GM12891 (cell line): Measurements from ENCODE around the gene PALMD.

ENCODE experiments used
- DNase-seq: peaks from one replicate; pipeline ENCODE4 v3.0.0; 2011; ENCODE audit warnings: low spot score; ENCODE audit not compliant: insufficient read length
- FAIRE-seq: peaks from 2 replicates; lab custom pipeline; 2011; peaks lifted over from hg19 to GRCh38; lab: Jason Lieb, UNC
- PAX5 ChIP-seq: IDR thresholded peaks from 2 replicates; pipeline ENCODE4 v1.6.1; 2011; ENCODE audit warnings: low read length, moderate library complexity, mild to moderate bottlenecking; ENCODE audit not compliant: insufficient read depth, severe bottlenecking
- POLR2A ChIP-seq: IDR thresholded peaks from 2 replicates; pipeline ENCODE4 v1.6.1; 2011; ENCODE audit warnings: low read depth, low read length, control low read depth
- POLR2AphosphoS5 ChIP-seq: IDR thresholded peaks from 2 replicates; pipeline ENCODE4 v1.6.1; 2011; ENCODE audit warnings: low read depth, low read length, control low read depth
- POU2F2 ChIP-seq: IDR thresholded peaks from 2 replicates; pipeline ENCODE4 v1.6.1; 2011; ENCODE audit warnings: low read depth, mild to moderate bottlenecking, control low read depth, low read length, moderate library complexity
- SPI1 ChIP-seq: IDR thresholded peaks from 2 replicates; pipeline ENCODE4 v1.6.1; 2011; ENCODE audit warnings: low read depth, low read length, control low read depth
- TAF1 ChIP-seq: IDR thresholded peaks from 2 replicates; pipeline ENCODE4 v1.6.1; 2011; ENCODE audit warnings: low read depth, low read length, control low read depth

PALMD gene

DNA sequence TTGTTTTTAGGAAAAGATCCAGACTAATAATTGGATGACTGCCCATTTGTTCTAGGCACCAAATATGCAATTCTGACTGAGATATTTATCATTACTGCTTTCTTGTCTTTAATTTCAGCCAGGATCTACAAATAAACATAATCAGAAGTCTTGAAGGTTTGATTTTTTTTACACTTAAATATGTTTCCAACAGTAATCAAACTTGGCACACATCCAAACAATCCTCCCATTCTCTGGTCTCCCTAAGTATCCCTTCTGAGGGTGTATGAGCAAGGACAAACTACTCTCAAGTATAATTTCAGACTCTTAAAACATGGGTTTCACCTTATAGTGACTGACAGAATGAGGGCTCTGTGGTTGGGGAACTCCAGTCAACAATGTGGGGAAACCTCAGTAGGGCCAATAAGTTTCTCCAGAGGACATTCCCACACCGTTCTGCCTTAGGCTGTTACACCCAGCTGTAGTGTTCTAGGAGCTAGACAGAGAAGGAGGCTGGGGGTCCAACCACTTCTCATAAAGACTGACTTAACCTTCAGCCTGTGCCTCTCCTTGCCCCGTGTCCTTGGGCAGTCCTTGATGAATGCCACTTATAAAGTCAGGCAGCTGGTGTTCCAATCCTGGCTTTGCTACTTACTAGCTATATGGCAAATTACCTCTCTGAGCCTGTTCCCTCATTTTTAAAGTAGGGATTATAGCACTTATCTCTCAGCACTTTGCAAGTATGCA, 1.5 kb upstream of the PALMD start:
- FAIRE-seq (no peak), DNase-seq (no peak)
- no peak for TF ChIP-seq PAX5
- no peak for TF ChIP-seq POLR2A
- no peak for TF ChIP-seq TAF1
- no peak for TF ChIP-seq POU2F2
- TF ChIP-seq POLR2AphosphoS5: no peak

- DNase-seq: no peak
- FAIRE-seq: no peak
- TF ChIP-seq POLR2AphosphoS5: no peak
- no peak for TF ChIP-seq SPI1
- TF ChIP-seq POU2F2: no peak
- no peak for TF ChIP-seq PAX5
- no peak for TF ChIP-seq TAF1
- no peak for TF ChIP-seq POLR2A
Observed at GRCh38 chr1:99645203-99645602, 710 bp upstream of the PALMD start.

GRCh38 chr1:99646868-99647267, 955 bp downstream of the PALMD start:
- TF ChIP-seq POLR2AphosphoS5 (no peak), POLR2A (no peak), TAF1 (no peak), POU2F2 (no peak), PAX5 (no peak), SPI1 (no peak)
- no peak for FAIRE-seq
- DNase-seq: no peak

- no peak for FAIRE-seq
- TF ChIP-seq SPI1 (no peak), POLR2A (no peak), POLR2AphosphoS5 (no peak), POU2F2 (no peak), PAX5 (no peak), TAF1 (no peak)
- DNase-seq: no peak
Observed at GRCh38 chr1:99647490-99647889, 1.6 kb downstream of the PALMD start.

DNA sequence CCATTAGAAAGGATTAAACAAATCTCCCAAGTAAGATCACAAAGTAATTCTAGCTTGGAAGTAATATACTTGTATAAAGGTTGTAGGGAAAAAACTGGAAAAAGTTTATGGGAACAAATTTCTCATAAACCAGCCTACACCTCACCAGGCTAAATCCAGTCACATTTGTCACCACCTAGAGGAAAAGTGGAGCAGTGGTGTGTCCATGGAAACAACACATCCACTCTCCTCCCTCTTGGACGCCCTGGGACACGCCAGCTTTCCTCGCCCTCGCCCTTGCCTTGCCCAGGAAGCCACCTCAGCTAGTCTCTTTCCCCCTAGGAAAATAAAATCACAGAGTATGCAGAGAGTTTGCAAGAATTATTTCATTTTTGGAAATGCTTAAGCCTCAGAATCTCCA, 2.2 kb downstream of the PALMD start:
- DNase-seq (no peak), FAIRE-seq (no peak)
- no peak for TF ChIP-seq POLR2A
- TF ChIP-seq POLR2AphosphoS5: no peak
- no peak for TF ChIP-seq PAX5
- TF ChIP-seq POU2F2: no peak
- TF ChIP-seq SPI1: no peak
- no peak for TF ChIP-seq TAF1

DNA sequence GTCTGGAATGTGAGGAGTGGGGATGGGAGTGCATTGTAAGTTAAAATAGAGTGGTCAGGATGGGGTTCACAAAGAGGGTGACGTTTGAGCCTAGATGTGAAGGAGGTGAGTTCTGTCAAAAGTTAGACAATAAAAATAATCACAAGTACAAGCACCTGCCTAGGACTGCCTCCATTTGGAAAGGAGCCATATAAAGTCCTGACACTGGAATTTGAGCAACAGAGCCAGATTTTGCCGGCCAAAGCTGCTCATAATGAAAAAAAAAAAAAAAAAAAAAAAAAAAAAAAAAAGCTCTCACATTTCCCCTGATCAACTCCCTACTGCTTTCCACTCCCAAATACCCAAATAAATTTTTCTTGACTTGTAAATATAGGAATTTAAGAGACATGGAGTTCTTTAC, 4.1 kb downstream of the PALMD start:
- TF ChIP-seq PAX5 (no peak), POLR2AphosphoS5 (no peak), POLR2A (no peak), SPI1 (no peak), TAF1 (no peak), POU2F2 (no peak)
- FAIRE-seq: no peak
- no peak for DNase-seq

DNA sequence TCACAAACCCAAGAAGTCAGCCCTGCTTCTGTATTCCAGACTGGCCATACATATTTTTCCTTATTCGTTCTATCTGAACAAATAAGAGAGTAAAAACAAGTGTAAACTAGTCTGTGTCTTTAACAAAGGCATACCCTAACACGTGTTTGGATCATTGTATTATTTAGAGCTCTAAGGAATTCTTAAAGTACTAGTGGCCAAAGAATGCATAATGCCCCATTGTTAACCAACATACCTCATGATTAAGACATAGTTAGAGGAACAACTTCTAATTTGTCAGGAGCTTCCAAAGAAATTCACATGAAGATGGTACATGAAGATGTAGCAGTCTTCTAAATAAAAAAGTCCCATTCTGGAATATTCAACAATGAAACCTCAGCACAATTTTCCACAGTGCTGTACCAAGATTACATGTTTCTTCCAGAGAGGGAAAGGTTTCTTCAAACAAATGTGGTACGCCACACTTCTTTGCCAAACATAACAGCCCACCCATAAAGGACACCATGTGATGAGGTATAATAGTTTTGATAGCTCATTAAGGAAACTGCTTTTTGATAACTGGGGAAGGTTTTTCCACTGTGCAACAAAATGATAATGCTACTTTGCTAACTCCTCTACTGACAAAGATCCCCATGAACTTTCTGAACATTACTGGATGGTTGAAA, 5.0 kb downstream of the PALMD start:
- no peak for DNase-seq

GRCh38 chr1:99652881-99653281, 7.0 kb downstream of the PALMD start:
- FAIRE-seq: no peak
- no peak for TF ChIP-seq POLR2A
- TF ChIP-seq TAF1: no peak
- TF ChIP-seq POU2F2: no peak
- no peak for TF ChIP-seq PAX5
- TF ChIP-seq SPI1: no peak
- TF ChIP-seq POLR2AphosphoS5: no peak
- DNase-seq: no peak

More for the DNA sequence above, 5.0 kb downstream of the PALMD start:
- TF ChIP-seq POU2F2: no peak
- TF ChIP-seq SPI1: no peak
- TF ChIP-seq POLR2A: no peak
- no peak for TF ChIP-seq TAF1
- no peak for TF ChIP-seq PAX5
- TF ChIP-seq POLR2AphosphoS5: no peak
- FAIRE-seq: no peak

- no peak for DNase-seq
- FAIRE-seq: no peak
- TF ChIP-seq SPI1 (no peak), POLR2A (no peak), POLR2AphosphoS5 (no peak), PAX5 (no peak), TAF1 (no peak), POU2F2 (no peak)
Observed at GRCh38 chr1:99655376-99655775, 9.5 kb downstream of the PALMD start.
